Measurements from ENCODE around the gene KCNQ5.

The KCNQ5 gene

DNA sequence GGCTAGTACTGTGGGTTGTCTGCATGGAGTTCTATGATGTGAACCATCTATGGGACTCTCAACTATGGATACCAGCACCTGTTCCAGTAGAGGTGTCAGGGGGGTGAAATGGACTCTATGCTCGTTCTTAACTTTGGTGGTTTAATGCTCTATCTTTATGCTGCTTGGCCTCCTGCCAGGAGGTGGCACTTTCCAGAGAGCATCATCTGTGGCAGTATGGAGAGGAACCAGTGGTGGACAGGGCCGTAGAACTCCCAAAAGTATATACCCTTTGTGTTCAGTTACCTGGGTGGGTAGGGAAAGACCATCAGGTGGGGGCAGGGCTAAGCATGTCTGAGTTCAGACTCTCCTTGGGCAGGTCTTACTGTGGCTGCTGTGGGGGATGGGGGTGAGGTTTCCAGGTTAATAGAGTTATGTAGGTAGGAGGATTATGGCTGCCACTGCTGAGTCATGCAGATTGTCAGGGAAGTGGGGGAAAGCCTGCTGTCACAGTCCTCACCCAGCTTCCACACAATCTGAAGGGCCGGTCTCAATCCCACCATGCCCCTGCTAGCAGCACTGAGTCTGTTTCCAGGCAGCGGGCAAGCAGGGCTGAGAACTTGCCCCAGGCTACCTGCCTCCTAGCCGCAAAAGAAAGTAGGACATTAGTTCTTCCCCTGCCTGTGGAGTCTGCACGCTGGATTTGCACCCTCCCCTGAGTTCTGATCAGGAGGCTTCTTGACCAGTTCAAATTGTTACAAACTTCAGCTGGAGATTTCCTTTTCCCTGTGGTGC lies 284.0 kb downstream of the KCNQ5 start:
- H3K9me3 ChIP-seq (ENCODE audit: insufficient read depth, low read depth, low read length): no peaks in the 10 kb centered on the region
- H3K4me1 ChIP-seq (ENCODE audit: insufficient read depth, low read length): no peaks in the 10 kb centered on the region
- H3K36me3 ChIP-seq (ENCODE audit: insufficient read depth, low read depth, low read length): no peaks in the 10 kb centered on the region
- H3K9ac ChIP-seq (ENCODE audit: low read depth, low read length): no peak overlapping the region
- H3K27me3 ChIP-seq (ENCODE audit: insufficient read depth, low read length): no peaks in the 10 kb centered on the region
- H3K4me3 ChIP-seq (ENCODE audit: low read length): no peak overlapping the region
- H3K27ac ChIP-seq (ENCODE audit: low read length): no peak overlapping the region

DNA sequence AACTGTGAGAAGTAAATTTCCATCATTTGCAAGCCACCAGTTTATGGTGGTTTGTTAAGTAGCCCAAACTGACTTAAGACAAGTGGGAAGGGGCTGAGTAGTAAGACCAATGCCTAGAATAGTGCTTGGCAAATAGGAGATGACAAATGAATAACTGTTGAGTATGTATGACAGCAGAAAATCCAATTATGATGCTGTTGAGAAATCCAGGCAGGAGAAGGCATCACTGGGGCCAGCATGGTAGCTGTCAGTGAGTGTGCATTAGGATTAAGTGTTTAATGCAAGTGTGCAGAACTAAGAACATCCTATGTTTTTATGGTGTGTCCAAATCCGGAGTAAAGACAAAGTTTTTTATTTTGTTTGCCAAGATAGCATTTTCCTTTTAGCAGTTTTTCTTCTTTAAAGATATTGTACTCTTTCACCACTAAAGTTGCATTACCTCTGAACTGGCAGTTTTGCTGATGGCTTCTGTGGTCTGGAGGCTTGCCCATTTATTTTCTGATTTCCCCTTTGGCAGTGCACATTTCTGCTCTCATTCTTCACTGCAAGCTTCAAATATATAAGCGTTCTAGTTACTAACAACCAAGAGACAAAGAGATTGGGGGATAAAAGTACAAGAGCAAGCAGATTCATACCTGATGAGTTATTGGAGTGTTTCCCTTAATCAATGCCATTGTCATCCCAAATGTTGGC lies 289.7 kb downstream of the KCNQ5 start:
- Histone ChIP-seq H3K9me3 (ENCODE audit: insufficient read depth, low read depth, low read length) (no peaks in the 10 kb centered on the region), H3K4me1 (ENCODE audit: insufficient read depth, low read length) (no peaks in the 10 kb centered on the region), H3K4me3 (ENCODE audit: low read length) (no peak overlapping the region), H3K27ac (ENCODE audit: low read length) (no peak overlapping the region), H3K27me3 (ENCODE audit: insufficient read depth, low read length) (no peaks in the 10 kb centered on the region), H3K9ac (ENCODE audit: low read depth, low read length) (no peak overlapping the region), H3K36me3 (ENCODE audit: insufficient read depth, low read depth, low read length) (no peaks in the 10 kb centered on the region)

DNA sequence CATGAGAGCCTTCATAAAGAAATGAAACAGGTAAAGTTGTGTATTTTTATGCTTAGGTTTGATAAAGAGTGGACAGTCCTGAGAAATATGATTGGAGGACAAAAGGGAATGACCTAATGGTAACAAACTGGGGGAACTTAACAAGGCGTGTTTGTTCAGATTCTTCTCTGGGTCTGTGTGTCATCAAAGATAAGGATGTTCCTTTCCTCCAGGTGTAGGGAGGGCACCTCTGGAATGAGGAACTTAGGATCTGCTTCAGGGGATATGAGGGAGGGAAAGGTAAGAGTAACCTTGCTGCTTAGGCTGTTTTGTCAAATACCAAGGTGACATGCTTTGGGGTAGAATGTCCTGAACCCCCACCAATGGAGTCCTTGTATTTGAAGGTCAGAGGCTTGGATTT lies 291.9 kb downstream of the KCNQ5 start:
- Histone ChIP-seq H3K27me3 (ENCODE audit: insufficient read depth, low read length) (no peaks in the 10 kb centered on the region), H3K27ac (ENCODE audit: low read length) (no peak overlapping the region), H3K9ac (ENCODE audit: low read depth, low read length) (no peak overlapping the region), H3K9me3 (ENCODE audit: insufficient read depth, low read depth, low read length) (no peaks in the 10 kb centered on the region), H3K4me1 (ENCODE audit: insufficient read depth, low read length) (no peaks in the 10 kb centered on the region), H3K36me3 (ENCODE audit: insufficient read depth, low read depth, low read length) (no peaks in the 10 kb centered on the region), H3K4me3 (ENCODE audit: low read length) (no peak overlapping the region)

DNA sequence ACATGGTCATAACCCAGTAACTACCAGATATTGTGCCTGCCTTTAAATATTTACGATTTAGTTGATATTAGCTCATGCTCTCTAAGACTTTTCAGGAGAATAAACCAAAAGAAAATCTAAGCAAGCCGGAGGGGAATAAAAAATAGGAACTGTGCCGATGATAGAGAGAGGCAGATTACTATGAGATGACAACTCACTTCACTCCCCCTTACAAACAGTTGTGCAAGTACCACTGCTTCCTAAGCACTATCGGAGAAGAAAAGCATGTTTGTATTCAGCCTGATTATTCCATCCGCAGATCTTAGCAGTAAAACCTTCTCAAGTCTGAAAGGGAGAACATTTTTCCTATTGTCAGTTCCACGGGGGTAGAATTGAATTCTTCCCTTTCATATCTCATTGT lies 294.4 kb downstream of the KCNQ5 start:
- H3K27me3 ChIP-seq (ENCODE audit: insufficient read depth, low read length): no peaks in the 10 kb centered on the region
- H3K27ac ChIP-seq (ENCODE audit: low read length): no peak overlapping the region
- no peaks in the 10 kb centered on the region for H3K36me3 ChIP-seq (ENCODE audit: insufficient read depth, low read depth, low read length)

DNA sequence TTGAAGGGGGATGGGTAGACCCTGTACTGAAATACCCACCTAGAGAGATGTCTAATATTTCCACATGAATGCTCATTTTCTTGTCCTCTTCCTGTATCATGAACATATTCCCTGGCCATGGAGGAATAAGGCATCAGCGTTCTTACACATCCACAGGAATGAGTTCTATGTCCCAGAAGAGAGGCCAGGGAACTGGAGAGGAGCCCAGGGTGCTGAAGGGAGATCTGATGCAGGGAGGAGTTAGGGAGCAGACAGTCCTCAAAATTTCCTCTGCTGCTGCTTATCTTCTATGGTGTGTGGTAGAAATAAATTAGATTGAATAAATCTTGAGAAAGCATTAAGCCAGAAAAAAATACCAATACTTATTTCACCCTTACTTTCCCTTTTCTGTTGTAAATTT lies 295.0 kb downstream of the KCNQ5 start:
- Histone ChIP-seq H3K4me1 (ENCODE audit: insufficient read depth, low read length) (no peaks in the 10 kb centered on the region), H3K27me3 (ENCODE audit: insufficient read depth, low read length) (no peaks in the 10 kb centered on the region), H3K4me3 (ENCODE audit: low read length) (no peak overlapping the region), H3K36me3 (ENCODE audit: insufficient read depth, low read depth, low read length) (no peaks in the 10 kb centered on the region), H3K27ac (ENCODE audit: low read length) (no peak overlapping the region), H3K9ac (ENCODE audit: low read depth, low read length) (no peak overlapping the region), H3K9me3 (ENCODE audit: insufficient read depth, low read depth, low read length) (no peaks in the 10 kb centered on the region)

More for the DNA sequence above, 294.4 kb downstream of the KCNQ5 start:
- Histone ChIP-seq H3K4me3 (ENCODE audit: low read length) (no peak overlapping the region), H3K9me3 (ENCODE audit: insufficient read depth, low read depth, low read length) (no peaks in the 10 kb centered on the region), H3K9ac (ENCODE audit: low read depth, low read length) (no peak overlapping the region), H3K4me1 (ENCODE audit: insufficient read depth, low read length) (no peaks in the 10 kb centered on the region)

DNA sequence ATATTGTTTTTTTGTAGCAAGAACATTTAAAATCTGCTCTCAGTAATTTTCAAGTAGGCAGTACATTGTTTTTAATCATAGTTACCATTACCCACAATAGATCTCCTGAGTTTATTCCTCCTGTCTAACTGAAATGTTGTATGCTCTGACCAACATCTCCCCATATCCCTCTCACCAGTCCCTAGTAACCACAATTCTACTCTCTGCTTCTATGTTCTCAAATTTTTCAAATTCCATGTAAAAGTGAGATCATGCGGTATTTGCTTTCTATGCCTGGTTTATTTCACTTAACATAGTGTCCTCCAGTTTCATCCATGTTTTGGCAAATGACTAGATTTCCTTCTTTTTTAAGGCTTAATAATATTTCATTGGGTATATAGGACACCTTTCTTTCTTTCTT lies 300.5 kb downstream of the KCNQ5 start:
- no peak overlapping the region for H3K27ac ChIP-seq (ENCODE audit: low read length)
- no peaks in the 10 kb centered on the region for H3K27me3 ChIP-seq (ENCODE audit: insufficient read depth, low read length)
- H3K36me3 ChIP-seq (ENCODE audit: insufficient read depth, low read depth, low read length): no peaks in the 10 kb centered on the region
- no peak overlapping the region for H3K9ac ChIP-seq (ENCODE audit: low read depth, low read length)
- H3K9me3 ChIP-seq (ENCODE audit: insufficient read depth, low read depth, low read length): no peaks in the 10 kb centered on the region
- no peaks in the 10 kb centered on the region for H3K4me1 ChIP-seq (ENCODE audit: insufficient read depth, low read length)
- no peak overlapping the region for H3K4me3 ChIP-seq (ENCODE audit: low read length)

DNA sequence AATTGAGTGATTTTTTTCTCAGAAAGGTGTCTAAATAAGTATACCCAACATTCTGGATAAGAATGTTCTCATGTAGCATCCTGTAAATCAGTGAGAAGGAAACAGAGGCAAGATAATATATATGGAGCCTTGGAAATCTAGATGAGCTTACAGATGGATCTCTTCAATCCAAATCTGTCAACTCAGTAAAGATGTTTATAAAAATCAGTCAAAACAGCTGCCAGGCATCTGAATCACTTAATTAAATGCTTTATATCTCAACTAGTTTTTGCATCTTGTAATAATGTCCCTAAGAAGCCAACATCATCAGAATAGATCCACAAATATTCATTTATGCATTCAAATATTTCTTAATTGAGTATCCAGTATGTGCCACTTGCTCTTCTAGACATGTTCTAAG lies 303.3 kb downstream of the KCNQ5 start:
- Histone ChIP-seq H3K9ac (ENCODE audit: low read depth, low read length) (no peak overlapping the region), H3K4me3 (ENCODE audit: low read length) (no peak overlapping the region), H3K27ac (ENCODE audit: low read length) (no peak overlapping the region), H3K36me3 (ENCODE audit: insufficient read depth, low read depth, low read length) (no peaks in the 10 kb centered on the region), H3K9me3 (ENCODE audit: insufficient read depth, low read depth, low read length) (no peaks in the 10 kb centered on the region), H3K4me1 (ENCODE audit: insufficient read depth, low read length) (no peaks in the 10 kb centered on the region), H3K27me3 (ENCODE audit: insufficient read depth, low read length) (no peaks in the 10 kb centered on the region)

DNA sequence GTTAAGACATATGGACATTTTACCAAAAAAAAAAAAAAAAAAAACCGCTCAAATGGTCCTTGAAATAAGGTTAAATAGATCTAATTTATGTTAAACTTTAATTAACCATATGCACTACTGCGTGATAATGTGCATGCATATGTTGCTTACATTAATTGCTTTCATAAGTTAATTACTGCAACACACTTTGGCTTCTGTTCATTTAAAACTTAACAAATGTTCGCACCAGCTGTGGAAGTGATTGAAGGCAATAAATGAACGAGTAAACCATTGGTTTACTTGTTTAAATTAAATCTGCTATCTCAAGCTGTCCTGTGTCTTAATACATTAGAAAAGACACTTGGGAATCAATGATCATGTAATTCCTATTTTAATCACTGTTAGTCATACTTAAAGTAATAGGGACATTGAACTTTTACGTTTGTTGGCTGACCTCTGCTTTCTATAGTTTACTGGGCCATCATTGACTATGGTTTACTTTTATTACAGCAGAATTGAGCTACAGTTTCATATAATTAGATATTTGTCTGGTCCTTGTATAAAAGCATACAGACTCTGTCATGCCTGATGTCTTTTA lies 308.8 kb downstream of the KCNQ5 start:
- Histone ChIP-seq H3K36me3 (ENCODE audit: insufficient read depth, low read depth, low read length) (no peaks in the 10 kb centered on the region), H3K9ac (ENCODE audit: low read depth, low read length) (no peak overlapping the region), H3K27me3 (ENCODE audit: insufficient read depth, low read length) (no peaks in the 10 kb centered on the region), H3K27ac (ENCODE audit: low read length) (no peak overlapping the region), H3K4me3 (ENCODE audit: low read length) (no peak overlapping the region), H3K4me1 (ENCODE audit: insufficient read depth, low read length) (peaks cover 3% of the 10 kb centered on the region; the same call in 1 of the 2 replicates), H3K9me3 (ENCODE audit: insufficient read depth, low read depth, low read length) (no peaks in the 10 kb centered on the region)

DNA sequence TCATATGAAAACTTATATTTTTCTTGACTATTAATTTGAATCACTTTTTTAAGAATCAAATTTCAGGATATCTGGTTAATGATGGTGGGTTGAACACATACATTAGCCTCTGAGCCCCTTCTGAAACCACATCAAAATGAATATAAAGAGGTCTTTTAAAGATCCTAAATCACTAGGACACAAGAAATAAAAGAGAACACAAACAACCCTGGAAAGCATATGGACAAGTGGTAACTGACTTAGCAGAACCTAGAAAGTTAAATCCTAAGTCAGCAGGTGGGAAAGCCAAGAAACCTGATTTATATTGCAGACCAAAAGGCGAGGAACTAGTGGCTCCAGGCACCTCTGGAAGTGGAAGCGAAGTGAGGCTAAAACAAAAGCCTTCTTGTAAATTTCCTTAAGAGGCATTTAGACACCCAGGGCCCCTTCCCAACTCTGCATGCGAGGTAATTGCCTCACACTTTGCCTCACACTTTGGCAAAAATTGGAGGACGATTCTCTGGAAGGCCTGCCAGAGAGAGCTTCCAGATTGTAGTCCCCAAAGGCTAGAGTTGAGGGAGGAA lies 309.5 kb downstream of the KCNQ5 start:
- Histone ChIP-seq H3K27ac (ENCODE audit: low read length) (no peak overlapping the region), H3K9me3 (ENCODE audit: insufficient read depth, low read depth, low read length) (no peaks in the 10 kb centered on the region)

DNA sequence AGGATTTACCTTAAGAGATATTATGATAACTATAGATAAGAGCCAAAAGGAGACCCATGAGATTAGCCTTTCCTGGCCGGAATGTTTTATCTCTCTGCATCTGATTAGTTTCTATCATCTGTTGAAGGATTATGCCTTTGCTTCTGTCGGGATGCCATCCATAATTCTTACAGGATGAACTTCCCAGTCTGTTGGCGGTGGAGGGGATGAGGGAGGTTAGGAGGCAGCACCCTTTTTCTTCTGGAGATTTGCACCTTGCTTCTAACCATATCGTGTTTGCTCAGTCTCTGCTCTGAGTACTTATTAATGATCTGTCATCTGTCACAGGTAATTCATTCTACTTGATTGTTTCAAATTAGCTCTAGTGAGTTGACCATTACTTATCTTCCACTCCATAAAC lies 311.4 kb downstream of the KCNQ5 start:
- Histone ChIP-seq H3K27ac (ENCODE audit: low read length) (no peak overlapping the region), H3K4me1 (ENCODE audit: insufficient read depth, low read length) (peaks cover 3% of the 10 kb centered on the region; the same call in 1 of the 2 replicates), H3K27me3 (ENCODE audit: insufficient read depth, low read length) (no peaks in the 10 kb centered on the region), H3K9me3 (ENCODE audit: insufficient read depth, low read depth, low read length) (no peaks in the 10 kb centered on the region), H3K36me3 (ENCODE audit: insufficient read depth, low read depth, low read length) (no peaks in the 10 kb centered on the region), H3K9ac (ENCODE audit: low read depth, low read length) (no peak overlapping the region), H3K4me3 (ENCODE audit: low read length) (no peak overlapping the region)

More for the DNA sequence above, 309.5 kb downstream of the KCNQ5 start:
- Histone ChIP-seq H3K4me1 (ENCODE audit: insufficient read depth, low read length) (peaks cover 3% of the 10 kb centered on the region; the same call in 1 of the 2 replicates), H3K27me3 (ENCODE audit: insufficient read depth, low read length) (no peaks in the 10 kb centered on the region), H3K4me3 (ENCODE audit: low read length) (no peak overlapping the region), H3K36me3 (ENCODE audit: insufficient read depth, low read depth, low read length) (no peaks in the 10 kb centered on the region), H3K9ac (ENCODE audit: low read depth, low read length) (no peak overlapping the region)

DNA sequence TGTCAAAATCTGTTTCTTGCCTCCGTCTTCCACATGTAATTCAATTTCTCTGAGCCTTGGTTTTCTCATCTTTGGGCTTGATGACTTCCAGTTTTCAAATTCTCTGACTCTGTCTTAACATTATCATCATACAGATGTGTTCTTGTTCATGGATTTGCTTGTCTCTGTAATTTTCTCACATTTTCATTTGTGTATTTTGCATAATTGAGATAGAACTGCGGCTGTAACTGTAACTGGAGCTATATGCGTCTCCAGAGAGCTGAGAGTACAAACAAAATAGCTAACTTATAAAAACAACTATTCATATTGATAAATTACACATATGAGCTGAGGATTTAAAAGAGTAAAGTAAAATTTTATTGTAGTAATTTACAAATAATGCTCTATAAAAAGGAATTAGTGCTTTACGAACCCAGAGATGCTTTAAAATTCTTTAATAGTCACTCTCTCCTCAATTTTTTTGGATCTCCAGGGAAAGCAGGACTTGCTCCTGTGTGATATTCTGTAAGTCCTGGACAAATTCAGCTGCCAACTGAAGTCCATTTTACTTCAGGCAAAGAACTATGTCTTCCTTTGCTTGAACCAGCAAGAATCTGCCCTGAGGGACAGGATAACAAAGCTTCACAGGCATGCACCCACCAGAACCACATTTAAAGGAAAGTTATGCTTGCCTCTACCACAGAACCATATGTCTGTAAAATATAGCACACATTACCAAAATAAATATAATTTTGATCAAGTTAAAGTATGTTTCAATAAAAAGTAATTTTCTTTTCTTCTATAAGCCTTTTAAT lies 315.1 kb downstream of the KCNQ5 start:
- Histone ChIP-seq H3K27ac (ENCODE audit: low read length) (no peak overlapping the region), H3K4me3 (ENCODE audit: low read length) (no peak overlapping the region), H3K27me3 (ENCODE audit: insufficient read depth, low read length) (no peaks in the 10 kb centered on the region), H3K4me1 (ENCODE audit: insufficient read depth, low read length) (no peaks in the 10 kb centered on the region), H3K36me3 (ENCODE audit: insufficient read depth, low read depth, low read length) (no peaks in the 10 kb centered on the region), H3K9ac (ENCODE audit: low read depth, low read length) (no peak overlapping the region), H3K9me3 (ENCODE audit: insufficient read depth, low read depth, low read length) (no peaks in the 10 kb centered on the region)

Data from iPS-20b (cell line).